NCI-H2227 (cell line): Measurements from ENCODE around the gene LCLAT1.
"Not testable (repeated sequence)": the region's sequence is repeated elsewhere in the genome, so short reads cannot be mapped to it uniquely, and the experiment has no call there.

Experiments used
- DNase-seq: peaks from one replicate; lab custom pipeline; 2025; ENCODE audit not compliant: unreplicated experiment; lab: John Stamatoyannopoulos, UW

The LCLAT1 gene

DNA sequence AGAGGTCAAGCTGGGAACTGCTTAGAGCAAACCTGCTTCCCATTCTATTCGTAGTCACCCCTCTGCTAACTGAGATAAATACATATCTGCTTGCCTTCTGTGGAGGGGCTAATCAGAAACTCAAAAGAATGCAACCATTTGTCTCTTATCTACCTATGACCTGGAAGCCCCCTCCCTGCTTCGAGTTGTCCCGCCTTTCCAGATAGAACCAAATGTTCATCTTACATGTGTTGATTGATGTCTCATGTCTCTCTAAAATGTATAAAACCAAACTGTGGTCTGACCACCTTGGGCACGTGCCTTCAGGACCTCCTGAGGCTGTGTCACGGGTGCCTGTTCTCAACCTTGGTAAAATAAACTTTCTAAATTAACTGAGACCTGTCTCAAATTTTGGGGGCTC lies 66.6 kb downstream of the LCLAT1 start:
- DNase-seq: not testable (repeated sequence)

DNA sequence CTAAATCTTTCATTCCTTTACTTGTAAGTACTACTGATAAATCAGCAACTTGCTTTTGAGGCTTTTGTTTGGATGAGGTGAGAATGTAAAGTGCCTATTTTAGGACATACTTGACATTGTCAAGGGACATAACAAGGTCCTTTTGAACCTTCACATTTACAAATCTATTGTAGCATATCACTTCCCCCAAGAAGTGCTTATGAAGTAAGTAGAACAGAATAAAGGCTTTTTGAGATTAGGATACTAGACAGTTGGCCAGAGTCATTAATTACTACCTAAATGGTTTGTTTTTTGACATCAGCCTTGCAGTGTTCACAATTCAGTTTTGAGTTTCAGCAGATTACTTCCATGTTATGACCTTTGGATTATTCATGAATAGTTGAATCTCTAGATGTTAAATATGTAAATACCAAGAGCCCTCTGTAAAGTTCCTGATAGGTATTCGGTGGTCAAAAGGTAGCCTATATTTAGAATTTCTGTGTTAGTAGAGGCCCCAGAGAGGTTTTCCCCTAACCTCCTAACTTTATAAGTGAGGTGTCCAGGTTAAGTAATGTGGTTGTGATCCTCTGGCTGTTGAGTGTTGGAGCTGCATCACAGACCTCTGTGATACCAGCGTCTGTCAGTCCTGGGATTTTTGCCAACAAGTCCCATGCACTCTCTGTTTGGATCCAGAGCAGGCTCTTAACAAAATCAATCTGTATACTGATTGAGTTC lies 67.2 kb downstream of the LCLAT1 start:
- no peak for DNase-seq

DNA sequence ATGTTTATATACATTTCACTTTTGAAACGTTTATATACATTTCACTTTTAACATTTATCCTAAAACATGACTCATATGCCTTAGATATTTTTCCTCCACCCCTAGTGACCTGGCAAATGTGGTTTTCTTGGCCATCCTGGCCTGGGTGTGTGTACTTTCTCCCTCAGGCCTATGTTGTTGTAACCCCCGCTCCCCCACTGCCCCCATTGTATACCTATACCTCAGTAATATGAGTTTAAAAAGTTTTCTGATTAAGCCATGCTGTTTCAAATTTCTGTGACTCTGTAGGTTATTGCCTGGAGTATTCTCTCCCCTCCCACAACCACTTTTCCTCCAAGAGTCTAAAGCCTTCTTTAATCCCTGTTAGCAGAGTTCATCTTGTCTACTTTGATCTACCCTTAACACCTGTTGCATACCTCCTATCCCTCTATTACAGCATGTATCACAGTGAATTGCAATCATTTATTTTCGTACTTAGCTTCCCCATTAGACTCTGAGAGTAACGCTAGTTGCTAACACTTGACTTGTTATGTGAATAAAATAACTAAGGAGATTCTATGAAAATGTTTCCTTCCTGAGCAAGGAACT lies 67.9 kb downstream of the LCLAT1 start:
- DNase-seq: no peak

DNA sequence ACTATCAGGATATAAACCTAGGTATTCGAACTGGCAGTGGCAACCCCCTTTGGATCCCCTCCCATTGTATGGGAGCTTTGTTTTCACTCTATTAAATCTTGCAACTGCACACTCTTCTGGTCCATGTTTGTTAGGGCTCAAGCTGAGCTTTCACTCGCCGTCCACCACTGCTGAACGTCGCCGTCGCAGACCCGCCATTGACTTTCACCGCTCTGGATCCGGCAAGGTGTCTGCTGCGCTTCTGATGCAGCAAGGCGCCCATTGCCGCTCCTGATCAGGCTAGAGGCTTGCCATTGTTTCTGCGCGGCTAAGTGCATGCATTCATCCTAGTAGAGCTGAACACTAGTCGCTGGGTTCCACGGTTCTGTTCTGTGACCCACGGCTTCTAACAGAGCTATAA lies 69.1 kb downstream of the LCLAT1 start:
- no peak for DNase-seq

DNA sequence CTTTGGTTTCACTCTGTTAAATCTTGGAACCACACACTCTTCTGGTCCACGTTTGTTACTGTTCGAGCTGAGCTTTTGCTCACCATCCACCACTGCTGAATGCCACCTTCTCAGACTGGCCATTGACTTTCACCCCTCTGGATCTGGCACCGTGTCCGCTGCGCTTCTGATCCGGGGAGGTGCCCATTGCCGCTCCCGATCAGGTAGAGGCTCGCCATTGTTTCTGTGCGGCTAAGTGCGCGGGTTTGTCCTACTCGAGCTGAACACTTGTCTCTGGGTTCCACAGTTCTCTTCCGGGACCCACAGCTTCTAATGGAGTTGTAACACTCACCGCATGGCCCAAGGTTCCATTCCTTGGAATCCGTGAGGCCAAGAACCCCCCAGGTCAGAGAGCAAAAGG lies 72.8 kb downstream of the LCLAT1 start:
- DNase-seq: no peak

DNA sequence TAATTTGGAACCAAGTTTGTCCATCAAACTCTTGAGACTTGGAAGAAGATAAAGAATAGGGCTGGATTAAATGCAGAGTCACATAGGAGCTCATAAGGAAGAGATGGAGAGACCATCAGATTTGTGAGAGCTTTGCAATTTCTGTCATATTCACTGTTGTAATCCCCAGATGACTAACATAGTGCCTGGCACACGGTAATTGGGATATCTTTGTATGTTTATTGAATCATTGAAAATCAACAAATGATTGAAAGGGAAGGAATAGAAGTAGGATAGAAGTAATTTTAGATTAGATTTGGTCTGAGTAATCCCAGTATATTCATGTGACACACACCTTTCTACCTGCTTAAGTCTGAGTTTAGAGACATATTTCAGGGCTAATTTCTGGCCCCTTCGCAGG lies 75.4 kb downstream of the LCLAT1 start:
- no peak for DNase-seq

GRCh38 chr2:30527411-30527810 lies 80.4 kb downstream of the LCLAT1 start:
- no peak for DNase-seq

GRCh38 chr2:30527859-30528258 lies 80.8 kb downstream of the LCLAT1 start:
- DNase-seq: no peak

GRCh38 chr2:30530346-30530745 lies 83.3 kb downstream of the LCLAT1 start:
- no peak for DNase-seq

DNA sequence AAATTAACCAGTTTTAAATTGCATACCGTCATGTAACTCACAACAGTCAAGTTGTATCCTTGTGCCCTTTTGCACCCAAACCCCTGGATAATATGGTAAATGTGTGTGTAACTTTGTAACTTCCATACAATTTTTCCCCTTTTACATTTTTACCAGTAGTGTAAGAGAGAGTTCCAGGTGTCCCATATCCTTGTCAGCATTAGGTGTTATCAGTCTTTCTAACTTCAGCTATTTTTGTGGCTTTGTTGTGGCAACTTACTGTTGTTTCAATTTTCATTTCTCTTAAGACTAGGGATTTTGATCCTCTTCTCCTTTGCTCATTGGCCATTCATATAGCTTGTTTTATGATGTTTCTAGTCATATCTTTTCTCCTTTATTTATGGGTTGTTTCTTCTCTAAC lies 94.6 kb downstream of the LCLAT1 start:
- no peak for DNase-seq

GRCh38 chr2:30545875-30546274 lies 98.8 kb downstream of the LCLAT1 start:
- DNase-seq: no peak

- no peak for DNase-seq
These were observed 101.3 kb downstream of the LCLAT1 start for GRCh38 chr2:30548386-30548785.

DNA sequence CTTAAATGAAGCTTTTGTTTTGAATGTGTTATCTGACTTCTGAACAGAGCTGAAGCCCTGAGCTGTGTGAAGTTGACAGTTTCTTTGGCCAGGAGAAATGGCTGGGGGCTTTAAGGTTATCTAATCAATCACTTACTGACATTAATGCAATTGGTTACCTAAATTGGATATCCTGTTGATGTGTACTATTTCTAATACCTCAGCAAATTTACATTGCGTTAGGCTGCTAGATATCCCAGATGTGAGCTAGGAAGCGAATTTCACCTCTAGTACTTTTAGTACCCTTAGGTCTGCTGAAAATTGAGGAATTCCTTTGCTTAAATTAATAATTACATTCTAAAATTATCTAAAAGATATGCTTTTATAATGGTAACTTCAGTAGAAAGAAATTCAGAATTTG lies 102.0 kb downstream of the LCLAT1 start:
- no peak for DNase-seq

- DNase-seq: no peak
These were observed 112.7 kb downstream of the LCLAT1 start for GRCh38 chr2:30559544-30560275.

- no peak for DNase-seq
These were observed 114.3 kb downstream of the LCLAT1 start for GRCh38 chr2:30561349-30561748.

DNA sequence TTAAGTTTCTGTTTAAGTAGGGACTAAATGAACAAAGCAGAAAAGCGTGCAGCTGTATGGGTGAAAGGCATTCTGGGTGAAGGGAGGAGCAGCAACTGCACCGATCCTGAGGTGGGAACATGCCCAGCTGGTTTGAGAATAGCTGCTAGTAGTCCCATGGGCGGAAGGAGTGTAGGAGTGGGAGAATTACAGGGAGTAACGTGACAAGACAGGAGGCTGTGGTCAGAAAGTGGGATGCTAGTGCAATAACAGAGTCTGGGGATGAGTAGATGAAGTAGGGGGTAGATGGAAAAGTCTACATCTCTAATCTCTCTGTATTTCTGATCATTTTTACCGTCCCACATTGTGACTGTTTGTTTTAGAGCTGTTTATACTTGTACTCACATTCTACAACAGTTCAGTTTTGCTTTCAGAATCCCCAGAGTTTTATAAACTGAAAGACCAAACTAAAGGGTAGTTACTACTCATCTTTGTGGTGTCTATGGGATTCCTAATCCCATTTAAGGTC lies 118.9 kb downstream of the LCLAT1 start:
- no peak for DNase-seq

DNA sequence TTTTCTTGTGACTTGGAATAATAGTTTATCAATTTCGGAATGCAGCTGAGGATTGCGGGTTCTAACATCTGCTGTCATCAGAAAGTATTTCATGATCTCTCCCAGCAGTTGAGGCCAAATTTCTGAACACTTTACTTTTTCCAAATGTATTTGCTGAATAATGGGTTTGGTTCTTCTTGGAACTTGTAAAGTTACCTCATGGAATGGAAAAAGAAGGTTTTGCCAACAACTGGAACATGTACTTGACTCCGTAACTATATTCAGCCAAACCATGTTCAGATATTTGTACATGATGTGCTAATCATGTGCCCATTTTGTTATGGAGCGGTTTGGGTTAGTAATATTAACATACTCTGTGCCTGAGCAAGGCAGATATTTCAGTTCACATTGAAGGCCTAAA lies 119.6 kb downstream of the LCLAT1 start:
- DNase-seq: no peak

- DNase-seq: no peak
These were observed 120.3 kb downstream of the LCLAT1 start for GRCh38 chr2:30567317-30567716.

DNA sequence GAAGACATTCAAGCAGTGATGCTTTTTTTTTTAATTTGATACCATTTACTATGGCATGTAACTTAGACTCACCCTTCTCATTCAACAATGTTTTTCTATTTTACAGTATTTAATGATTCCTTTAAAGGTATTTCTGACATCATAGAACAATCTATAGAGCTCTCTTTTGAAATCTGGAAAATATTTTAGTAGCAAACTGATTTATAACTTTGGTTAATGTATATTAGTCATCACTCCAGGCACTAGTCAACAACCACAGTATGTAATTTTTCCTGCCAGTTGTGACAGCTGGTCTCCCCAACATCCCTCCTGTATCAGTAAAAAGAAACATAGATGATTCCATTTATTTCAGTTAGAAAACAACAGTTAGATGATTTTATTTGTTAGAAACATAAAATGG lies 122.9 kb downstream of the LCLAT1 start:
- DNase-seq: no peak

DNA sequence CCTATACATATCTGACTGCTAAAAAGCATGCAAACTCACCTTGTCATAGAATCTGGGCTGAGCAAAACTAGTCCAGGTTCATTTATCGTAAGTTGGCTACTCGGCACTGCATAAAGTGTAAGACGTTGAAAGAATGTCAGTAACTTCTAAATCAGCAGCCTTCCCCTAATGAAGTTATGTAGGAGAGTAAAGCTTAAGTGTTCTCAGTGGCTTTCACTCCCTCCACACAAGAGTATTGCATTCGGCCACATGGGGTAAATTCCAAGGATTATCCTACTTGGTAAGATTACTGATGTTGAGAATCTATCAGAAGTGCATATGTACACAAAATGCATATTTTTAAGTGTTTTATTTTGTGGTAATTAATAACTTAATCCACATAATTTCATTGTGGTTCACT lies 130.1 kb downstream of the LCLAT1 start:
- no peak for DNase-seq

GRCh38 chr2:30580391-30580790 lies 133.3 kb downstream of the LCLAT1 start:
- DNase-seq: no peak

DNA sequence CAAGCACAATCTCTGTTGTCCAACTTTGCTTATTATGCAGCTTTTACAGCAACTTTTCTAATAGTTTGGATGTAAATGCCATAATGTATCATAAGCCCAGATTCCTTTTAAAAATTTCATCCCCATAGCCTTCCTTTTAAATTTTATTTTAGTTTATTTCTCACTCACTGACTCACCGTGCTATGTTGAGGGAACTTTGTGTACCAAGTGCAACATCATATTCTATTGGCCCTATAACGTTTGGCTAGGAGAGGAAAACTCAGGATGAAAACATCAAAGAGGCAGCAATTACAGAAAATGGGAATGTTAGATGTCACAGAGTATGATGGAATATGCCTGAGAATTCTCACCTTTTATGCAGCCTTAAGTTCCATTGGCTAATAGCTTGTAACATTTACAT lies 135.5 kb downstream of the LCLAT1 start:
- DNase-seq: no peak
